HG03342 (cell line): Measurements from ENCODE around the gene TASOR2.

Experiments
- ATAC-seq: cut with Tn5 transposase; IDR thresholded peaks from one replicate; pipeline ENCODE4 v1.9.1; 2021; ENCODE audit warnings: mild to moderate bottlenecking, moderate library complexity; ENCODE audit not compliant: unreplicated experiment

The TASOR2 gene

DNA sequence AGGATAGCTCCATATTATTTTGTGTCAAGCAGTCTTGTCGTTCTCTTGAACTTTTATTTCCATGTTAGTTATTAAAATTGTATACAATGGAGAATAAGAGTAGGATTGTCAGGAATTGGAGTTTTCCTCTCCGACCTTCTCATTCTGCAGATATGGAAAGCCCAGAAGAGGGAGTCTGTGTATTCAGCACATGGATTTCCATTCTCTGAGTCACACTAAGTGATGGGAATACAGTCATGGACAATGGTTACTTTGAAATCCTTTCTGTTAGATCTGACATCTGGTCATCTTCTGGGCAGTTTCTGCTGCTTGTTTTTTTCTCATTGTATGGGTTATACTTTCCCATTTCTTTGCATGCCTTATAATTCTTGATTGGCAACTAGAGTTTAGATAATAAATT is 5.0 kb upstream of the TASOR2 start:
- no peak for ATAC-seq

DNA sequence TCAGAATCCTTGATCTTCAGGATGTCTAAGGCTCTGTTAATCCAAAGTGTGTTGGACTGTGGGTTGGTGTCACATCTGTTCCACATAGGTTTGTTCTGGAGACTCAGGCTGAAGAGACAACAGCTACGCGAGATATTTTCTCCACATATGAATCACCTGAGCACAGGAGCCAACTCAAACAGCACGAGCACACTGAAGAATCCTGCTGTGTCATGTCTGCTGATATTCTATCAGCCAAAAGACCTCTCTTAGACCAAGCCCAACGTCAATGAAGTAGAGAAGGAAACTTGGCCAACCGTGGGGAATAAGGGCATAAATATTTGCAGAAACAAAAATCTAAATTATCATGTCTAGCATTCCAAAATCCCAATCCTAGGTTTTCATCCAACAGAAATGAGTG is 2.7 kb upstream of the TASOR2 start:
- ATAC-seq, result no peak

DNA sequence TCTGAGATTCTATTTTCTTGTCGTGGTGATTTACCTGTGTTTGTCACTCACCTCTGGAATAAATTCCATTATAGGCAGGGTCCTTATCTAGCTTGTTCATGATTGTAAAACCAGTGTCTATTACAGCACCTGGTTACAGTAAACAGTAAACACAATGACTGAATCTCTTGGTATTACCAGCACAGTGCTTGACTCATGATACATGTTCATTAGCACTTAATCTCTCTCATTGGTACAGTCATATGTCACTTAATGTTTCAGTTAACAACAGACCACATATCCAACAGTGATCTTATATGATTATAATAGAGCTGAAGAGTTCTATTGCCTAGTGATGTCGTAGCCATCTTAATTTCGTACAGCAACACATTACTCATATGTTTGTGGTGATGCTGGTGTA is 1.6 kb upstream of the TASOR2 start:
- no peak for ATAC-seq

DNA sequence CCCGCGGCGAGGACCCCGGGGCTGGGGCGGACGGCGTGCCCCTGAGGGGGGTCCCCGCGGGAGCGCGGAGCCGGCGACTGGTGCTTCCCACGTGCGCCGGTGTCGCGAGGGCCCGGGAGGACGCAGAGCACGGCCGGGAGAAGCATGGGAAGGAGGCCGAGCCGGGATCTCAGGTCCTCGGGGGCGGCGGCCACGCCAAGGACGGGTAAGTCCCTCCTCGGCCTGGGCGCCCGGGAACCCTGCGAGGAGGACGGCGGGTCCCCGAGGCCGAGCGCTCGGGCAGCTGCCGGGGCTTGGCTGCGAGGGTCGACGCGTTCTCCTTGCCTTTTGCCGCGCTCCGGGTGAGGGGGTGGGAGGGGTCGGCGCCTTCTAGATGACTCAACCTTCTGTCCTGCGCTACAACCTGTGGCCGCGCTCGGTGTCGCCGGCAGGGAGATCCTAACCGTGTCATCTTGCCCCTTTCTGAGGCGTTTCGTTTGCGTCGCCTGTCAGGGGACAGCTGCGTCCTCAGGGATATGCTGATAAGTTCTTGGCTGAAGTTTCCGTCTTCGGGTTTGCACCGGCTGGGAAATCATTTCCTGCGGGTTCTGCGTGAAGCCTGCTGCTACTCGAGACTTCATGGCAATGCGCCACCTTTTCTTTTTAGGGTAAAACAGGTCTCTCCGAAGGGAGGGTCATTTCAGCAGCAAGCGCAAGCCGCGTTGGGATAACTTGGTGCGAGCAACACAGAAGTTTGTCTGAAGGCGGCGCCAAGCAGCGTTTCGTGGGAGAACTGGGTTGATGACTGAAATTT is 529 bp downstream of the TASOR2 start:
- peak; percentile 64 for ATAC-seq

DNA sequence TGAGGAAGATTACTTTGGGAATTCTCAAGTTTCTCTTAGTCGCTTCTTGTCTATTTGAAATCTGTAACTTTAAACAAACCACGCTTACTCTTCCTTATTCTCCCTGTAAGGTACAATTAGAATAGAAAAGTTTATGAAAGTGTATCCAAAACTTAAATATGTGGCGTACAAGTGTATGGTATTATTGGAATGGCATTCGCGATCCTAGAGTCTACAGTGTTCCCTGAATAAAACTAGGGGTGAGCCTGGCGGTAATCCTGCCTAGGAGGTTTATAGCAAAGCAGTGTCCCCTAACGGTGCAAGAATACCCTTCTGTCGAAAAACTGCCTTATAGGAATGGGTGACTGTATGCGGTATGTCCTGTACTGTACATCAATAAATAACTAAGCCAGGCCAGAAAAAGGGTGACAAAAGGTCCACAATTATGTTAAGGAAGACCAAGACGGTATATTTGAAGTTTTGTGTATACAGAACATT is 1.2 kb downstream of the TASOR2 start:
- ATAC-seq, result no peak

DNA sequence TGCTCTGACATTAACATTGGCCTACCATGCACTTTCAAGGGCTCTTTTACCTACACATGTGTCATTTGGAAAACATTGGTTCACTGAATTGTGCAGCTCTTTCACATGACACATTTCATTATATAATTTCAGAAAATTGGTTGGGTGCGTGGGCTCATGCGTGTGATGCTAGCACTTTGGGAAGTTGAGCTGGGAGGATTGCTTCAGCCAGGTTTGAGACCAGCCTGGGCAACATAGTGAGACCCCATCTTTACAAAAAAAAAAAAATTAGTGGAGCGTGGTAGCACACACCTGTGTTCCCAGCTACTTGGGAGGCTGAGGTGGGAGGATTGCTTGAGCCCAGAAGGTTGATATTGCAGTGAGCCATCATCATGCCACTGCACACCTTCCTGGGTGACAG is 3.9 kb downstream of the TASOR2 start:
- no peak for ATAC-seq

DNA sequence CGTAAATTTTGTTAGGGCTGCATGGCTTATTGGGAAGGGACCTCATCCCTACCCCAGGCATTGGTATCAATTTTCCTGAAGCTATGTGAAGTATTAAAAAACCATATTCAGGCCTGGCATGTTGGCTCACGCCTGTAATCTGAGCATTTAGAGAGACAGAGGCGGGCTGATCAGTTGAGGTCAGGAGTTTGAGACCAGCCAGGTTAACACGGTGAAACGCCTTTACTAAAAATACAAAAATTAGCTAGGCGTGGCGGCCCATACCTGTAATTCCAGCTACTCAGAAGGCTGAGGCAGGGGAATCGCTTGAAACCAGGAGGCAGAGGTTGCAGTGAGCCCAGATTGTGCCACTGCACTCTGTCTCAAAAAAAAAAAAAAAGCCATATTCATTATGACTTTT is 7.1 kb downstream of the TASOR2 start:
- no peak for ATAC-seq

GRCh38 chr10:5692461-5693358 is 8.1 kb downstream of the TASOR2 start:
- ATAC-seq, result peak; percentile 84

DNA sequence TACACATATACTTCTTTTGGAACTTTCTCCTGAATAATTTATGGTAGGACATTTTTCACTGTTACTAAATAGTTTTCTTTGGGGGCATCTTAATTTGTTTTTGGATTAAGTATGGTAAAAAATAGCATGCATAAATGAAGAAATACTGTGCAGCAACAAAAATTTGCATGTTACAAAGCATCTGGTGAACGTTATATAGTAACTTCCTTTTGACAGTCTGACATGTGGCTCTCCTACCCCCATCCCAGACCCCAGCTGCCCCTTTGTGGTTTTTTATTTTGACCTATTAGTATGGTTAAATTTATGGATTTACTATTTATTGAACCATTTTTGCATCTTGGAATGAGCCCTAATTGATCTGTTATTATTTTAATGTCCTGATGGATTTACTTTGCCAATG is 9.9 kb downstream of the TASOR2 start:
- no peak for ATAC-seq

GRCh38 chr10:5697342-5697741 is 12.7 kb downstream of the TASOR2 start:
- no peak for ATAC-seq

GRCh38 chr10:5698062-5698461 is 13.4 kb downstream of the TASOR2 start:
- no peak for ATAC-seq

GRCh38 chr10:5708356-5708755 is 23.7 kb downstream of the TASOR2 start:
- no peak for ATAC-seq

DNA sequence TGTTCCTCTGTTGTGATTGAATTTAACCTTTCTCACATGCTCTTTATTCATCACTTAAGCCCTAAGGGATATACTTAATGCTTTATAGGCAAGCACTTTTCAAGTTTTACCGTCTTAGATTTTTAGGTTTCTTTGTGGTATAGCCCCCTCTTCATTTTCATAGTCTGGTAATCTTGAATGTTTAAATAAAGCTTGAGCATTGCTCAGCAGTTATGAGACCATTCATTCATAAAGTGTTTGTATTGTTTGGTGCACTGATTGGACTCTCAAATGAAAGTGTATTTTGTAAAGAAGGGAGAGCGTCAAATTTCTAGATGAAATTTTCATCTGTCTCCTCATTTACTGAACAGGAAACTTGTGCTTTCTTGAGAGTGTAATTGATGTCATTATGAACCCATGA is 25.2 kb downstream of the TASOR2 start:
- no peak for ATAC-seq

DNA sequence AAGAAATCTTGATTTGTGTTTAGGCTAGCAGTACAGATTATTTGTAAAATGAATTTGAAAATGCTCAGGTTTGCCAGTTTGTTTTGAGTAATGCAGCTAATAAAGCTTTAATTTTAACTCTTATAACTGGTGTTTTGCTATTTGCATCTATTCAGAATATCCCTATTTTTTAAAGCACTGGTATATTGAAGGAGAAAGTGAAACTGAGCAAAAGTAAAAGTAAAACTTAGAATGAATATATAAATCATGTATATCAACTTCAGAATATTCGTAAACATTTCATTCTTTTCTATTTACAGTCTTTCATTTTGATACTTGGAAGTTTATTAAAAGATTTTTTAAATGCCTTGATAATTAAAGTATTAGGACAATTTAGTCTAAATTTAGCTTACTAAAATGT is 26.2 kb downstream of the TASOR2 start:
- no peak for ATAC-seq

DNA sequence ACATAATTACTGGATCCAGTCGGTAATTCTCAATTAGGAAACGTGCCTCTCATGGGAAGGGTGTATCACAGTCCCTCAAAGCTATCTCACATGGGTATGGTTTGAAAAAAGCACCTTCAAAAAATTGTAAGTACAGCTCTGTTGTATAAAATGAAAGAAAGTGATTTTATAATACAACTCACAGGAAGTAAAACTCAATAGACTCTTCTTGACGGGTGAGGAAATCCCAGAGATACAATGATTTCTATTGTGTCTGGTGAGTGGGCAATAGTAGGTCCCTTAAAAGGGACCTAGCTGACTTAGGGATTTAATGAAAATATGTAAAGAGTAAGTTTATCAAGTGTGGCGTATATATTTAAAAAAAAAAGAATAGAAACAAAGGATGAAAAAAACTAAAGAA is 27.0 kb downstream of the TASOR2 start:
- no peak for ATAC-seq

DNA sequence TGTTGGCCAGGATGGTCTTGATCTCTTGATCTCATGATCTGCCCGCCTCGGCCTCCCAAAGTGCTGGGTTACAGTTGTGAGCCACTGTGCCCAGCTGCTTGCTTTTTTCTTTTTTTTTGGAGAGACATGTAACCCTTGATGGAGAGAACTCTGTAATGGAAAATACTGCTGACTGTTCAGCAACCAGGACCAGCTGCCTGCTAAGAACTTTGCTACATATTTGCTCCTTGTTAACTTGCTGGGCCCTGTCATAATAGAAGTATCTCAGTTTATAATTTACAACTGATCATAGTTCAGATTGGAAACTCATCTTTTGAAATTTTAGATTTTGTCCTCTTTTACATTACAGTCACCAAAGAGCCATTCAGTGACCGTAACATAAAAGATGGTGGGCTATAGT is 34.9 kb downstream of the TASOR2 start:
- ATAC-seq, result no peak

DNA sequence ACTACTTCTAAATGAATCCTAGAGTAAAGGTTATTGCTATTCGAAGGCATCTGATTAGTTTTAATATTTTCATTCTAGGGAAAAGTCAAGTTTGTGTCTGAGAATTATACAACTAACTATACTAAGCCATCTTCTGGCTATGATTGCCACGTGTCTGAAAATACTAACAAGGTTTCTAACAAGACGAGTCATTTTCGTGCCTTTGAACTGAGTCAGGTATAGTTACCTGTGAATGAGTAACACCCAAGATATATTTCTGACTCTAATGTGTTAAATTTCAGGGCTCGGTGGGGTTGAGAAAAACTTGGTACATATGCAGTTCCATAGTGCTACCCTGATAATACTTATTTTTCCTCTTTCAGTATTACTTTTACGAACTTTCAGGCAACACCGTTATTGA is 35.5 kb downstream of the TASOR2 start:
- no peak for ATAC-seq

GRCh38 chr10:5723692-5724091 is 39.1 kb downstream of the TASOR2 start:
- ATAC-seq, result no peak

DNA sequence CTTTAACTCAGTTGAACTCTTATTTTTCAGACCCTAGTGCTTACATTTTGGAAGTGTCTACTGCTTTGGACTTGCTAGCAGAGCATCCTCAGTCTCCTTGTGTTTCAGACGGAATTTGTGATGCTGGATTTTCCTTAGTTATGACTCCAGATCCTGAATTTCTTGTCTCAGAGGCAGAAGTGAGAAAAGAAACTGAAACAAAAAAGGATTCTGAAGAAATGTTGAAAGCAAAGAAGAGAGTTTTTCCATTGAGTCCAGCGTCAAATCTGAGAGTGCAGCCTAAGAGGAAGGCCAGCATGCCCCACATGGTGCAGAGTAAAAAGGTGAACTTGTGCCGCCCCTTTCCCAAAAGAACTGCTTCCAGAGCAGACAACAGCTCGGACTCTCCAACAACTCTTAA is 46.1 kb downstream of the TASOR2 start:
- no peak for ATAC-seq

- no peak for ATAC-seq
Observed at GRCh38 chr10:5731559-5731958, 46.9 kb downstream of the TASOR2 start.

- no peak for ATAC-seq
Observed at GRCh38 chr10:5732141-5732540, 47.5 kb downstream of the TASOR2 start.
